OCI-LY7 (cell line): Measurements from ENCODE around the gene TBC1D10B.

Experiments
- EZH2phosphoT487 ChIP-seq: fragments of 200-600 bp; sonication (generic); IDR thresholded peaks from 2 replicates; pipeline ENCODE4 v1.6.1; 2018; ENCODE audit warnings: low read depth, borderline replicate concordance, mild to moderate bottlenecking, mixed run types, antibody characterized with exemption, low read length, moderate library complexity, mixed read lengths
- TF ChIP-seq, protein P1 (sequence below): fragments of 200-600 bp; sonication (generic); conservative IDR thresholded peaks from 2 replicates; pipeline ENCODE4 v1.5.1; 2014; ENCODE audit warnings: mild to moderate bottlenecking, antibody characterized with exemption, low read length, moderate library complexity, mixed read lengths

DNA sequence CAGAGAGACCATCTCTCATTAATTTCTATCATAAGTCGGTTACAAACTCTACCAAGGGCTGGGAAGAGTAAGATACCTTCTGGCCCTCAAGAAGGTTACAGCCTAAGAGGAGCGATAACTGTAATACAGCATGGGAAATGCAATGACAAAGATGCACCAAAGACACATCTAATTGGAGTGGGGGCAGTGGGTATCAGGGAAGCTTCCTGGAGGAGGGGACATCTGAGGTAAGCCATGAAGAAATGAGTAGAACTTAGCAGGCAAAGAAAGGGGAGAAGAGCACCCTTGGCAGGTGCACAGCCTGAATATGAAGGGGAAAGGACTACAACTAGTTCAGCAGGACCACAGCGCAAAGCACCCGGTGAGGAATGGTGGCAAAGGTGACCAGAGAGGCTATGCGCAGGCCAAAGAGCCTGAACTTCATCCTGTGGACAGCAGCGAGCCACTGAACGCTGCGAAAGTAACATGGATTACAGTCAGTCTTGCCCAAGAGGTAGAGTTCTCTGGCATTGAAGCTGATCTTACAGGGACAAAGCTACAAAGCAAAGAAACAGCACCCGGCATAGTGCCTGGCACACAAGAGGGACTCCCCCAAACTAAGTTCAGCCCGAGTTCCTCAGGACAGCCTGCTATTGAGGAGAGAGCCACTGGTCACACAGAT is 2.8 kb downstream of the TBC1D10B start:
- TF ChIP-seq, protein P1, sequence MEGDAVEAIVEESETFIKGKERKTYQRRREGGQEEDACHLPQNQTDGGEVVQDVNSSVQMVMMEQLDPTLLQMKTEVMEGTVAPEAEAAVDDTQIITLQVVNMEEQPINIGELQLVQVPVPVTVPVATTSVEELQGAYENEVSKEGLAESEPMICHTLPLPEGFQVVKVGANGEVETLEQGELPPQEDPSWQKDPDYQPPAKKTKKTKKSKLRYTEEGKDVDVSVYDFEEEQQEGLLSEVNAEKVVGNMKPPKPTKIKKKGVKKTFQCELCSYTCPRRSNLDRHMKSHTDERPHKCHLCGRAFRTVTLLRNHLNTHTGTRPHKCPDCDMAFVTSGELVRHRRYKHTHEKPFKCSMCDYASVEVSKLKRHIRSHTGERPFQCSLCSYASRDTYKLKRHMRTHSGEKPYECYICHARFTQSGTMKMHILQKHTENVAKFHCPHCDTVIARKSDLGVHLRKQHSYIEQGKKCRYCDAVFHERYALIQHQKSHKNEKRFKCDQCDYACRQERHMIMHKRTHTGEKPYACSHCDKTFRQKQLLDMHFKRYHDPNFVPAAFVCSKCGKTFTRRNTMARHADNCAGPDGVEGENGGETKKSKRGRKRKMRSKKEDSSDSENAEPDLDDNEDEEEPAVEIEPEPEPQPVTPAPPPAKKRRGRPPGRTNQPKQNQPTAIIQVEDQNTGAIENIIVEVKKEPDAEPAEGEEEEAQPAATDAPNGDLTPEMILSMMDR, result no peak
- no peak for TF ChIP-seq EZH2phosphoT487
